Body of pancreas (tissue), 4 donors: Measurements from ENCODE around the gene CCDC12.

Source experiments
- POLR2A ChIP-seq, 3 donors: fragments of 450-650 bp; IDR thresholded peaks; one replicate each; pipeline ENCODE4 v1.6.1; 2016; ENCODE audit warnings: antibody characterized with exemption in 3 of 3, mild to moderate bottlenecking in 2 of 3
- TF ChIP-seq, protein P1 (sequence below), 7 experiments: fragments of 450-650 bp in 4 of 7; fragments of 200-600 bp in 3 of 7; sonication (generic) in 3 of 7; IDR thresholded peaks; one replicate each; pipeline ENCODE4 v1.5.1; 2016 to 2019; ENCODE audit warnings: antibody characterized with exemption in 7 of 7

DNA sequence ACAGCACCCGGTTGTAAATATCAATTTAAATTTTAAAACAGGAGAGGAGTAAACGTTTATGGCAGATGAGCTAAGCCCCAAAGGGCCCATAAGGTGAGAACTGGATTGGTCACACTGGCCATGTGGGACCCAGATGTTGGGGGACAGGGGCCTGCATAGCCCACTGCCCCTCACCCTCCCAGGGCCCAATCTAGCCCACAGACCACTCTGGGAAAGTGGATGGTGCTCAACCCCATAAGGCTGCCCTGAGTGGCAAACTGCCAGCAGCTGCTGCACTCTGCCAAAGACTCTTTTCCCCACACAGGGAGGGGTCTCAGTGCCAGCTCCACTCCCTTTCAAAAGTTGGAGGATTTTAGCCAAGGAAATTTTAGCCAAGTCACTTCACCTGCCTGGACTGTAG is 42.5 kb downstream of the CCDC12 start:
- no peak for TF ChIP-seq POLR2A (IDR thresholded peaks at IDR 0.05)
- TF ChIP-seq, protein P1, sequence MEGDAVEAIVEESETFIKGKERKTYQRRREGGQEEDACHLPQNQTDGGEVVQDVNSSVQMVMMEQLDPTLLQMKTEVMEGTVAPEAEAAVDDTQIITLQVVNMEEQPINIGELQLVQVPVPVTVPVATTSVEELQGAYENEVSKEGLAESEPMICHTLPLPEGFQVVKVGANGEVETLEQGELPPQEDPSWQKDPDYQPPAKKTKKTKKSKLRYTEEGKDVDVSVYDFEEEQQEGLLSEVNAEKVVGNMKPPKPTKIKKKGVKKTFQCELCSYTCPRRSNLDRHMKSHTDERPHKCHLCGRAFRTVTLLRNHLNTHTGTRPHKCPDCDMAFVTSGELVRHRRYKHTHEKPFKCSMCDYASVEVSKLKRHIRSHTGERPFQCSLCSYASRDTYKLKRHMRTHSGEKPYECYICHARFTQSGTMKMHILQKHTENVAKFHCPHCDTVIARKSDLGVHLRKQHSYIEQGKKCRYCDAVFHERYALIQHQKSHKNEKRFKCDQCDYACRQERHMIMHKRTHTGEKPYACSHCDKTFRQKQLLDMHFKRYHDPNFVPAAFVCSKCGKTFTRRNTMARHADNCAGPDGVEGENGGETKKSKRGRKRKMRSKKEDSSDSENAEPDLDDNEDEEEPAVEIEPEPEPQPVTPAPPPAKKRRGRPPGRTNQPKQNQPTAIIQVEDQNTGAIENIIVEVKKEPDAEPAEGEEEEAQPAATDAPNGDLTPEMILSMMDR (IDR thresholded peaks at IDR 0.05), result no peak
